GM19099 (cell line): ENCODE data around the gene AGPAT4.

Experiments
- POLR2A ChIP-seq: IDR thresholded peaks from 3 replicates; pipeline ENCODE4 v1.6.1; 2011; ENCODE audit warnings: low read depth; ENCODE audit not compliant: insufficient read length; ENCODE audit errors: extremely low read depth

Gene AGPAT4, protein sequence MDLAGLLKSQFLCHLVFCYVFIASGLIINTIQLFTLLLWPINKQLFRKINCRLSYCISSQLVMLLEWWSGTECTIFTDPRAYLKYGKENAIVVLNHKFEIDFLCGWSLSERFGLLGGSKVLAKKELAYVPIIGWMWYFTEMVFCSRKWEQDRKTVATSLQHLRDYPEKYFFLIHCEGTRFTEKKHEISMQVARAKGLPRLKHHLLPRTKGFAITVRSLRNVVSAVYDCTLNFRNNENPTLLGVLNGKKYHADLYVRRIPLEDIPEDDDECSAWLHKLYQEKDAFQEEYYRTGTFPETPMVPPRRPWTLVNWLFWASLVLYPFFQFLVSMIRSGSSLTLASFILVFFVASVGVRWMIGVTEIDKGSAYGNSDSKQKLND

DNA sequence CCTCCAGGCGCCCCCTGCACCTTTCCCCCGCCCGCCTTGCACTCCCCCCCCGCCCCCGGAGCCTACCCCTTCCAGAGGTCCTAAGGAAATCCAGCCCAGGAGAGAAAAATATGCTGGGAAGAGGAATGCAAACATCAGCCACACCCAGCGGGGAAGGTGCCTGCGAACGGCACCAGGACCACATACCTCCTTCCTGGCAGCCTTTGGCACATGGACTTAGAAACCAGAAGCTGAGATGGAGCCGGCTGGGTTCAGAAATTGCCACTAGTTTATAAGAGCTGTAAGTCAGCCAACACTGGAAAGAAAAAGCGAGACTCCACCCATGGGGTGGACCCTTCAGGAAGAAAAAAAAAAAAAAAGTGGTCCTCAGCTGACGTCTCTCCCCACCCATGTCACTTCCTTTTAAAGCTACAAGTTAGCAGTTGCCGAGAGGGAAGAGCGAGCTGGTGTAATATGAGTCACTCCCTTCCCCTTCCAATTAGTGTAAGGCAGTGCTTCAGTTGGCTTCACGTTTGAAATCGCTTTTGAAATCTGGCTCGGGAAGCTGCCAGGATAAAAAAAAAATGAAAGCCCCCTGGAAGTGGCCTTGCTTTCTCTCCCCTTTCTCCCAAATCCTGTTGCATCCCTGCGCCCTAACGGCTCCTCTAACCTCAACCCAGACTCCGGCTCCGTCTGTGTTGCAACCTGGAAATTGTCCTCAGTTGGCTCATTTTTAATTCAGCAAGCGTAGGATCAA is at the start of gene AGPAT4:
TSS of gene AGPAT4 (minus strand) at position 310 of the 736 bp plus-strand sequence. CDS start 41,848 bp downstream, outside the sequence.
- peak; percentile 60 for TF ChIP-seq POLR2A

DNA sequence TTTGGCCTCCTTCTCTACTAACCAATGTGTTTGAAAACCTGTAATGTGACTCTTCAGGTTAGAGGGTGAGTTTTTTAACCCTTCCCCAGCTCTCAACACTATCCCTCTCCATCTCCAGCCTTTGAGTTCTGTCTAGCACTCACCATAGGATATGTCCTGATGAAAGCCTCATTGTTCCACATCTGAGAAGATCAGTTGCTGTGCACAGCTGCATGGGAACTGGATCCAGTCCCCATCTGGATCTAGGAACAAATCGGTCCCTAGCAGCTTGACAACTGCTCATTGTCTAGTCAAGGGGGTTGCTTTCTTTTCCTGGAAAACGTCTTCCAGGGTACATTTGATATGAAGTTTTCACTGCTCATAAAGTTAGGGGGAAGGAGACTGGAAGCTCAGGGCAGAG is 45.4 kb upstream of the AGPAT4 start:
- TF ChIP-seq POLR2A, result no peak

DNA sequence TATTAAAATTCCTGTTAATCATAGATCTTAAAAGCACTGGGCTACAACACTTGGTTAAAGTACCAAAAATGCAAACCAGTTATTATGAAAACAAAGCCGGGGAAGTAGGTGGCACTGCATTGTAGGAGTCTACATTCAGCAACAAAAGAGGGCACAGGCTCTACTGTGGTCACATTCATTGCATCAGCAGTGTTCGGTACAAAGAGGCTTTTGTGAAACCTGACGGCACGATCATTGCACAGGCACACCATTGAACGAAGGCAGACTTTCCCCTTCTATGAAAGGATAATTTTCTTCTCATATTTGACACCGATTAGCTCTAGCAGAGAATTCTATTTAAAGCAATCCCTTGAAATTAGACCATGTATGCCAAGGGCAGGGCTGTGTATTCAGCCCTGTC is 44.6 kb upstream of the AGPAT4 start:
- no peak for TF ChIP-seq POLR2A

DNA sequence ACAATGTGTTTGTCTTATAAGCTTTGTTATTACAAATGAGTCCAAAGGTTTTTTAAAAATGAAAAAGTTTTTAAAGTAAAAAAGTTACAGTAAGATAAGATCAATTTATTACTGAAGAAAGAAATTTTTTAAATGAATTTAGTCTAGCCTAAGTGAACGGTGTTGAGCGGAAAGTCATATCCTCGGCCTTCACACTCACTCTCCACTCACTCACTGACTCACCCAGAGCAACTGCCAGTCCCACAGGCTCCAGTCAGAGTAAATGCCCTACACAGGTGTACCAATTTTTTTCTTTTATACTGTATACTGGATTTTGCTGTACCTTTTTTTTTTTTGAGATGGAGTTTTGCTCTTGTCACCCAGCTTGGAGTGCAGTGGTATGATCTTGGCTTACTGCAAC is 42.7 kb upstream of the AGPAT4 start:
- TF ChIP-seq POLR2A, result no peak

DNA sequence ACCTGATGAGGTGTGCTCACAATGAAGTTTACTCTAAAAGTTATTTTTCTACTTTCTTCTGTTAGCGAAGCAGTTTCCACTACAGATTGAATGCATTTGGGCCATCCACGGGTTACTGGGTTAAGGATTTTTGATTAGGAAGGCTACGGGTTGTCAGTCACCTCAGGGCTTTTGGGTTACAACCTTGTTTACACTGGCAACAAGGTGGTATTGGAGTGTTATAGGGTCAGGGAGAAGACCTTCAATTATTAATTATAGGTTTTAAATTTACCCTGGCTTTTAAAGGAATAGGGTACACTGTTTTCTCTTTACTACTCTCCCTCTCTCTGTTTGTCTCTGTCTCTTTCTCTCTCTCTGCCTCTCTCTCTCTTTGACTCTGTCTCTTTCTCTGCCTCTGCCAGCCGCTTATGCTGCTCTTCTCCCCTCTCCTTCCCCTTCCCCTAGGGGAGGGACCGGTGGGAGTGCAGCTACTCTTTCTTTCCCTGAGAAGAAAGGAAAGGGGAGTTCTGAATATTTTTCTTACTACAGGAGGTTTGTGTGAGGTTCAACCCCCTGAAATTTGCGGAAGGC is 40.2 kb upstream of the AGPAT4 start:
- no peak for TF ChIP-seq POLR2A

DNA sequence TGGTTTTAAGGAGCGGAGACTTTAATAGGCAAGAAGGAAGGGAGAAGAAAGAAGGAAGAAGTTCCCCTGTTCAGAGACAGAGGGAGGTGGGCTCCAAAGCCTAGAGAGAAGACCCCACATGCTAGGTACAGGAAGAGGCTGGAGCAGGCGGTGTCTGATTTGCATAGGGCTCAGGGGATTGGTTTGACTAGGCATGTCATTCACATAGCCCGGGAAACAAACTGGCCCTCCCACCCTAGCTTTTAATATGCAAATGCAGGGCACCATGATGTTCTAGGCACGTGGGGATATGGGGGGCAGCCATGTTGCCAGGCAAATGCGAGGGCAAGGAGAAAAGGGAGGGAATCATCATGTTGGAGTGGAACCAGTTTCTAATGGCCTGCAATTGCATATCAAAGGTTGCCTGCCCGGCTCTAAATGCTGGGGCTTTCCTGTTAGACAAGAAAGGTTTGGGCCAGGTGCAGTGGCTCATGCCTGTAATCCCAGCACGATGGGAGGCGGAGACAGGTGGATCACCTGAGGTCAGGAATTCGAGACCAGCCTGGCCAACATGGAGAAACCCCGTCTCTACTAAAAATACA is 34.3 kb upstream of the AGPAT4 start:
- no peak for TF ChIP-seq POLR2A

DNA sequence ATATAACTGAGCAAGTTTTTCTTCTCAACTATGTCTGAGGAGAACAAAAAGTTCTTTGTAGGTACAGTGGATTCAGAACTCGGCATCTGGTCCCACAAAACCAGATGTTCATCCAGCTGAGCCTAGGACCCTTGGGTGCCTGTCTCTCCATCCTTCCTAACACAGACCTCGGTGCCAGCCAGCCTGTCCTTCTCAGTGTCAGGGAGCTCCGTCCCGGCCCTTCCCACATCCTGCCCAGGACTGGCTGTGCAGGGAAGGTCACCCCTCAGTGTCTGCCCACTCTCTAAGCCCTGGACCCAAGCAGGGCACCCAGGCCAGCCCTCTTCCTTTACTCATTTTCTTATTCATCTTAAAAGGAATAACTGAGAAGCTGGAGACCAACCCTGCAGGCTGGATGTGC is 32.0 kb upstream of the AGPAT4 start:
- TF ChIP-seq POLR2A, result no peak

DNA sequence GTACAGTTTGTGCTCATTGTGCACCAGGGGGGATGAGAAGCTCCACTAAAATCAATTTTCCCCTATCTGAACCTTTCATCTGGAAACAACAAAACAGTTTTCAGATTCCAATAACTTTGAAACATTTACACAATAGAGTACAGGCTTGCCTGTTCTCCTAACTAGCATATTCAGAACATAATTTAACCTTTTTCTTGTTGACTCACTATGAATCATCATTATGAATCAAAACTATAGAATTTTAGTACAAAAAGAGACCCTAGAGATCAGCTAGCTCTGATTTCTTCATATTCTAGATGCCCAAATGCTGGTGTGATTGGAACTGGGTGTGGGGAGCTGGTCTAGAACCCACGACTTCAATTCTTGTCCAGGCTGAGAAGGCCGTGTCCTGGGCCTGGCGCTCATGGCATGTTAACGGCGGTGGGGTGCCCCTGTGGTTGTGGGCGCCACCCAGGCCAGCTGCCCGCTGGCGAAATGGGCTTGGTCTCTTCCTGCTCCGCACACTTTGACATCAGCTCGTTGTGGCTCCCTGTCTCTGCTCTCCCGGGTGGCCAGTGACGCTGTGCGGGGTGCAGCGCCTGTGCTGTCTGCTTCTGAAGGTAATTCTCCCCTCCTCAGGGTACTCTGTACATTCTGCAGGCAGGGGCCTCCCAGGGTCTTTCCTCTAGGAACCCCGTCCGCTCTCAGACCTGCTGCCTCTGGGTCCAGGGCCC is 29.9 kb upstream of the AGPAT4 start:
- TF ChIP-seq POLR2A, result no peak

DNA sequence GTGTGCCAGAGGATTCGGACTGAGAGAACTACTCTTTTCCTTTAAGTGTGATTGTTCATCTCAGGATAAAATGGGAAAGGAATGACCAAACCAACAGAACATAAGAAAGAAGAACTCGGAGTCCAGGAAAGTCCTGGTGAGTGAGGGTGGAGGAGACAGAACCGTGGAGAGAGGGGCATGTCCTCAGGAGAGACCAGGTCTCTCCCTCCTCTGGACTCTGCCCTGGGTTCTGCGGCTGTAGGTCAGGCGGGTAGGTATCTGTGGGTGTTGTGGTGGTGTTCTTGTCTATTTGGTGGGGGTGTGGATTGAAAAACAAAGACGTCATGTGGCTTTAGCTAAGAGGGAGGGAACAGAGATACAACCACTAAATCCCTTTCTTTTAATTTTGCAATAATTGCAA is 29.1 kb upstream of the AGPAT4 start:
- no peak for TF ChIP-seq POLR2A

DNA sequence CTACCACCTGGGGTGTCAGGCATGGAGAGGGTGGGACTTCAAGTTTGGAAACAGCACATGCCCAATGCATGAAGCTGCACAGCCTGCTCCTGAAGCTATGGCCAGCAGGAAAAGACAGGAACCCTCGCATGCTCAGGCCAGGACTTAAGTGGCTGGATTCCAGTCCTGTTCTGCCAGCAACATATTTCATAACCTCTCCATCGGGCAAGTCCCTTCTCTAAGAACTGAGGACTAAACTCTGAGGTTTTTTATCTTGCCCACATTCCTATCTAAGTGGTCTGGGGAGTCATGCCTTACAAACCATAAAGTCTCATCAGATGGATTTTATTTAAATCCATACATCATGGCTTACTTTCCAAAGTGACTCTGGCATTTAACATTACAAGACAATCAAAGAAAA is 27.5 kb upstream of the AGPAT4 start:
- TF ChIP-seq POLR2A, result no peak

DNA sequence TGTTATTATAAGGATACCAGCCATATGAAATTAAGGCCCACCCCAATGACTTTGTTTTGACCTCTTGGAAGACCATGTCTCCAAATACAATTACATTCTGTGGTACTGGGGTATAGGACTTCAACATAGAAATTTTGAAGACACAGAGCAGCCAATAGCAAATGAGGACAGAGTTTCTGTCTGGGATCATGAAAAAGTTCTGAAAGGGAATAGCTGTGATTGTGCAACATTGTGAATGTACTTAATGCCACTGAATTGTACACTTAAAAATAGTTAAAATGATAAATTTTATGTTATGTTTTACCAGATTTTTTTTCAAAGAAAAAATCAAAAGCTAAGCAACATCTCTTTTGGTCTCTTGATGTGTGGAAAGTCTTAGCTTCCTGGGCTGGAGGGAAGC is 27.0 kb upstream of the AGPAT4 start:
- no peak for TF ChIP-seq POLR2A

DNA sequence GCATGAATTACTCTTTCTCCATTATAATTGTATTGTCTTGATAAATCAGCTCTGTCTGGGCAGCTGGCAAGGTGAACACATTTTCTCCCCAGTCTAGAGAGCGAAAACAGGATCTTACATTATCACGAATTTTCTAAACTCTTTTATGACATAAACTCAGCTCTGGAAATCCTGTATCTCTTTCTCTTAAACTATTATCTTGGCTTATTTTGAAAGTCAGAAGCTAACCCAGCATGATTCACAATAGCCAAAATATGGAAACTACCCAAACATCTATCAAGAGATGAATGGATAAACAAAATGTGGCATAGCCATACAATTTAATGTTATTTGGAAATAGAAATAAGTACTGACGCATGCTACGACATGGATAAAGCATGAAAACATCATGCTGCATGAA is 25.9 kb upstream of the AGPAT4 start:
- TF ChIP-seq POLR2A, result no peak

DNA sequence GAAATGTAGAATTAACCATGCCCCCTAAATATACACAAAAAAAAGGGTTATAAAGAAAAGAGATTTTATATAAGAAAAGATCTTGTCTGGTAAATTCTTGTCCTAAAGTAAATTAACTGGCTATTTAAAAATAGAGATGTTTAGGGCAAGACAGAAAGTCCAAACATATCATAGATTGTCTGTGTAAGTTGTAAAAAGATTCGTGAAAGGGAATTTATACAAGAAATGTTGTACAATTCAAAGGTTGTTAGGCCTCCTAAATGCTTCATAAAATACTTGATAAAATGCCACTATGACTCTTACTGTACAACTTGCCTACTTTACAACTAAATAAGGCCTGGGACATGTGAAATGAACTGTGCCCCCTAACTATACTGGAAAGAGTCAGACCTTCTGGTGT is 21.9 kb upstream of the AGPAT4 start:
- TF ChIP-seq POLR2A, result no peak

DNA sequence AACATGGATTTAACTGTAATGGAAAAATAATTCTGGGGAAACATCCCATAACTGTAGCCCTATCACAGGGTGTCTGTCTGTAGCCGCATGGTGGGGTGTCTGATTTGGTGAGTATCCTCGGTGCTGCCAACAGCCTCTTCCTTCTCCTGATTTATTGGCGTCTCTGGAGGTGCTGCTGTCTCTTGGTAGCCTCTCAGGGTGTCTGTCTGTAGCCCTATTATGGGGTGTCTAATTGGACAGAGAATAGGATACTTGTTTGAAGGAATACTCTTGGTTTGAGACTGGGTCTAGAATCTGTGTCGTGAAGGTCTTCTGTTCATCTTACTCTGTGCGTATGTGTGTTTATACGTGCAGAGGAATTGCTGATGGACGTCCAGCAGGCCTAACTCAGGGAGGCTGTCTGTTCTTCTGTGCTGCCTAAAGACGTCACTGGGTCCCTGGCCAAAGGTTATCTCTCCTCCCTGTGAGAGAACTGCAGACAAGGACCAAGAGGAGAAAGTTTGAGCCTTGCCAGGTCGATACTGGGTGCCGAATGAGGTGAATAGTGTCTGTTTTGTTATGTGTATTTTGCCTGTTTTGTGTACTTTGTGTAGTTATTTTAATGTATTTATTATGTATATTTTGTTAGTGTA is 18.9 kb upstream of the AGPAT4 start:
- TF ChIP-seq POLR2A, result no peak
